Measurements from ENCODE around the gene MAML3.

DNA sequence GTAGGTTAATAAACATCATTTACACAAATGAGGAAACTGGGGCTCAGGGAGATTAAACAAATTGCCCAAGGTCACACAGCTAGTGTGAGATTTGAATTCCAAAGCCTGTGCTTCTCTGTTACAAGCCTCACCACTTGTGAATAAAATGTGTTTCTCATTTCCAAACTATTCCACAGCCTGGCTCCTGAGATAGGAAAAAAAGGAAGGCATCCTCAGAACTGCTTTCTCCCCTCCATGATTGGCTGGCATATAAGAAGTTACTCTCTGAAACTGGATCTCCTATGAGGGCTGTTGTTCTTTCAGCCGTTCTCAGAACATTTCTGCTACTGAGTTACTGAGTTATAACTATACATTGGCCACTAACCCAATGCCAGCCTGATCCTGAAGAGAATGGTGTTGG, 237.9 kb downstream of the MAML3 start:
- TF ChIP-seq, protein P1, sequence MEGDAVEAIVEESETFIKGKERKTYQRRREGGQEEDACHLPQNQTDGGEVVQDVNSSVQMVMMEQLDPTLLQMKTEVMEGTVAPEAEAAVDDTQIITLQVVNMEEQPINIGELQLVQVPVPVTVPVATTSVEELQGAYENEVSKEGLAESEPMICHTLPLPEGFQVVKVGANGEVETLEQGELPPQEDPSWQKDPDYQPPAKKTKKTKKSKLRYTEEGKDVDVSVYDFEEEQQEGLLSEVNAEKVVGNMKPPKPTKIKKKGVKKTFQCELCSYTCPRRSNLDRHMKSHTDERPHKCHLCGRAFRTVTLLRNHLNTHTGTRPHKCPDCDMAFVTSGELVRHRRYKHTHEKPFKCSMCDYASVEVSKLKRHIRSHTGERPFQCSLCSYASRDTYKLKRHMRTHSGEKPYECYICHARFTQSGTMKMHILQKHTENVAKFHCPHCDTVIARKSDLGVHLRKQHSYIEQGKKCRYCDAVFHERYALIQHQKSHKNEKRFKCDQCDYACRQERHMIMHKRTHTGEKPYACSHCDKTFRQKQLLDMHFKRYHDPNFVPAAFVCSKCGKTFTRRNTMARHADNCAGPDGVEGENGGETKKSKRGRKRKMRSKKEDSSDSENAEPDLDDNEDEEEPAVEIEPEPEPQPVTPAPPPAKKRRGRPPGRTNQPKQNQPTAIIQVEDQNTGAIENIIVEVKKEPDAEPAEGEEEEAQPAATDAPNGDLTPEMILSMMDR (IDR thresholded peaks at IDR 0.05; ENCODE audit: poor library complexity), result no peak
- TF ChIP-seq EZH2phosphoT487 (IDR thresholded peaks at IDR 0.05; ENCODE audit: low read depth, severe bottlenecking, unreplicated experiment), result no peak

Measured in hepatocyte (in vitro differentiated cells).